Pancreas (tissue), 10 donors: Measurements from ENCODE around the gene HEMK1. TPM values are rescaled to one million over a fixed set of nuclear protein-coding genes. Genes with fewer than 3 reads are reported as not detected.

Source experiments
- ATAC-seq, 4 donors: fragments of 200-7000 bp; cut with Tn5 transposase; one replicate each; pipeline versions ENCODE4 v1.8.0 to v1.9.1; 2020; ENCODE audit warnings: mild to moderate bottlenecking in 4 of 4, moderate library complexity in 4 of 4
- DNase-seq, 6 donors: peaks; one replicate each; pipeline ENCODE4 v3.0.0-alpha.2; 2020
- FAIRE-seq: peaks from 2 replicates; lab custom pipeline; 2012; peaks lifted over from hg19 to GRCh38; lab: Jason Lieb, UNC
- H3K27ac ChIP-seq, 4 donors: fragments of 200-600 bp; sonication (generic); 1 replicate in 3 of 4; 2 replicates in 1 of 4; pipeline versions ENCODE4 v1.5.0 to v1.8.0; 2020
- H3K27me3 ChIP-seq, 4 donors: fragments of 200-600 bp; one replicate each; pipeline ENCODE4 v1.8.0; 2021
- H3K36me3 ChIP-seq, 3 donors: fragments of 200-600 bp; sonication (generic) in 1 of 3; one replicate each; pipeline versions ENCODE4 v1.5.0 to v1.8.0; 2020 to 2021
- H3K4me1 ChIP-seq, 3 donors: fragments of 200-600 bp; one replicate each; pipeline ENCODE4 v1.8.0; 2021
- H3K4me3 ChIP-seq, 4 donors: fragments of 200-600 bp; sonication (generic) in 2 of 4; one replicate each; pipeline versions ENCODE4 v1.5.0 to v1.8.0; 2020 to 2021
- H3K9me3 ChIP-seq, 4 donors: fragments of 200-600 bp; one replicate each; pipeline ENCODE4 v1.8.0; 2021
- WGBS, 2 donors: extraction: QIAGEN DNeasy Blood & Tissue Kit; methylation state at CpG; one replicate each; pipeline ENCODE4 v1.1.7; 2013; 5-methylcytosine and 5-hydroxymethylcytosine counted together
- intact Hi-C, 3 donors: fragments of 100-400 bp; cut with DNase I; formaldehyde crosslinking; loops; one replicate each; pipeline versions ENCODE4 v1.11.1 to v1.14.2; 2022
- polyA plus RNA-seq, 2 donors: library from polyadenylated mRNA; stranded (reverse); fragments of 200-250 nt; gene quantifications; one replicate each; pipeline ENCODE4 v1.2.3, GENCODE V29; 2013
- total RNA-seq, 6 donors: library from RNA; stranded (reverse); fragmentation: NEBNext Ultra II Directional in 4 of 6; extraction: Animal tissue kit (Norgen Biotek cat#: 25700) in 4 of 6; gene quantifications; one replicate each; pipeline versions ENCODE4 v1.2.1 to v1.2.4, GENCODE V29; 2021 to 2023
- TF ChIP-seq, protein P1 (sequence below), 4 donors: fragments of 200-600 bp; sonication (generic) in 3 of 4; IDR thresholded peaks; one replicate each; pipeline versions ENCODE4 v1.5.0 to v1.8.0; 2021; ENCODE audit warnings: antibody characterized with exemption in 4 of 4
- donor health status: healthy with polysubstance abuse.
- donor health status: DM: no; HTN: no; CAD: no; lungs with moderate emphysema.
- donor health status: DM: no; HTN: no; CAD: no.
- donor health status: control.
- donor health status: control.
- donor health status: Bipolar disorder and iron deficiency.
- donor health status: DM: yes; HTN: yes; CAD: no.
- donor health status: DM: no; HTN: no; CAD: no.
- donor health status: DM: no; HTN: no; CAD: no.
- donor health status: DM: yes; HTN: yes; CAD: no.

Gene HEMK1
- total and polyA plus RNA-seq, 8 donors = 9.6 to 21.8 (median 12.5) TPM

DNA sequence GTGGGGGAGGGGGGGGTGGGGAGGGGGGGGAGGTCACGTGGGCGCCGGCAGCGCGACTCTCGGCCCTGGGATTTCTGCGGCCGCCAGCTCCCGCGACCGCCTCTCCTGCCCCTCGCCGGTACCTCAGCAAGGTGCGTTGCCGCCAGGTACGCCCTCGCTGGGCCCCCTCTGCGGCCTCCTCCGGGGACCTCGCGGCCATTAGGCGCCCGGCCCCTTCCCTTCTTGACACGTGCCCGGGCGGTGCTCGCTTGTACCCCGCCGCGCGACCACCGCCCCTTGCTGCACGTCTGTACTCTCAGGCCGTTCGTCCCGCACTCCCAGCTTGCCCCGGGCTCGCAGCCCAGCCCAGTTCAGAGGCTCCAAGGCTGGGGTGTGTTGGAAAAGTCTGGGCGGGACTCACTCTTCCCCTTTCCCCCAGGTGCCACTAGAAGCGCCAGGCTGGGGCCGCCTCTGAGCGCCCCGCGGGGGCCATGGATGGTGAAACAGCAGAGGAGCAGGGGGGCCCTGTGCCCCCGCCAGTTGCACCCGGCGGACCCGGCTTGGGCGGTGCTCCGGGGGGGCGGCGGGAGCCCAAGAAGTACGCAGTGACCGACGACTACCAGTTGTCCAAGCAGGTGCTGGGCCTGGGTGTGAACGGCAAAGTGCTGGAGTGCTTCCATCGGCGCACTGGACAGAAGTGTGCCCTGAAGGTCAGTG lies 47.9 kb downstream of the HEMK1 start, which contains the start of gene MAPKAPK3:
TSS of gene MAPKAPK3 (plus strand) at position 56 of the 696 bp plus-strand sequence. CDS start at position 471, 415 bp downstream.
- Histone ChIP-seq H3K27me3 (no peaks in the 10 kb centered on the region), H3K4me3 (peak within 1 kb of the TSS; percentile 69 to 90 (median 86)), H3K36me3 (no peaks in the 10 kb centered on the region), H3K27ac (peak within 1 kb of the TSS; percentile 89 to 92 (median 92)), H3K4me1 (peaks cover 7 to 21% (median 9%) of the 10 kb centered on the region in 3 donors), H3K9me3 (no peaks in the 10 kb centered on the region)
- peak; percentile 19 to 36 (median 22) for ATAC-seq
- intact Hi-C loops = no loop called here
- peak in 3 of 6 donors; percentile 51 to 85 (median 76) for DNase-seq
- TF ChIP-seq, protein P1, sequence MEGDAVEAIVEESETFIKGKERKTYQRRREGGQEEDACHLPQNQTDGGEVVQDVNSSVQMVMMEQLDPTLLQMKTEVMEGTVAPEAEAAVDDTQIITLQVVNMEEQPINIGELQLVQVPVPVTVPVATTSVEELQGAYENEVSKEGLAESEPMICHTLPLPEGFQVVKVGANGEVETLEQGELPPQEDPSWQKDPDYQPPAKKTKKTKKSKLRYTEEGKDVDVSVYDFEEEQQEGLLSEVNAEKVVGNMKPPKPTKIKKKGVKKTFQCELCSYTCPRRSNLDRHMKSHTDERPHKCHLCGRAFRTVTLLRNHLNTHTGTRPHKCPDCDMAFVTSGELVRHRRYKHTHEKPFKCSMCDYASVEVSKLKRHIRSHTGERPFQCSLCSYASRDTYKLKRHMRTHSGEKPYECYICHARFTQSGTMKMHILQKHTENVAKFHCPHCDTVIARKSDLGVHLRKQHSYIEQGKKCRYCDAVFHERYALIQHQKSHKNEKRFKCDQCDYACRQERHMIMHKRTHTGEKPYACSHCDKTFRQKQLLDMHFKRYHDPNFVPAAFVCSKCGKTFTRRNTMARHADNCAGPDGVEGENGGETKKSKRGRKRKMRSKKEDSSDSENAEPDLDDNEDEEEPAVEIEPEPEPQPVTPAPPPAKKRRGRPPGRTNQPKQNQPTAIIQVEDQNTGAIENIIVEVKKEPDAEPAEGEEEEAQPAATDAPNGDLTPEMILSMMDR (IDR thresholded peaks at IDR 0.05) = no peak
- 0 to 1% methylated on average over 37 to 58 of the region's 58 CpGs for WGBS, 2 donors
- FAIRE-seq = no peak

- WGBS, 2 donors = 33 to 38% methylated on average over 6 of the region's 6 CpGs
- H3K27me3 ChIP-seq = no peaks in the 10 kb centered on the region
- H3K27ac ChIP-seq = peak overlapping the region in 3 of 4 donors; percentile 89 to 92 (median 91)
- ATAC-seq (no peak), FAIRE-seq (no peak), DNase-seq (peak in 3 of 6 donors; percentile 30 to 74 (median 44))
- no peaks in the 10 kb centered on the region for H3K9me3 ChIP-seq
- peak overlapping the region; percentile 69 to 90 (median 86) for H3K4me3 ChIP-seq
- no peaks in the 10 kb centered on the region for H3K36me3 ChIP-seq
- peaks cover 3 to 17% (median 7%) of the 10 kb centered on the region in 3 donors for H3K4me1 ChIP-seq
- intact Hi-C loops = no loop called here
- TF ChIP-seq, protein P1 (IDR thresholded peaks at IDR 0.05) = no peak
These were observed 48.7 kb downstream of the HEMK1 start for GRCh38 chr3:50617911-50618481.

DNA sequence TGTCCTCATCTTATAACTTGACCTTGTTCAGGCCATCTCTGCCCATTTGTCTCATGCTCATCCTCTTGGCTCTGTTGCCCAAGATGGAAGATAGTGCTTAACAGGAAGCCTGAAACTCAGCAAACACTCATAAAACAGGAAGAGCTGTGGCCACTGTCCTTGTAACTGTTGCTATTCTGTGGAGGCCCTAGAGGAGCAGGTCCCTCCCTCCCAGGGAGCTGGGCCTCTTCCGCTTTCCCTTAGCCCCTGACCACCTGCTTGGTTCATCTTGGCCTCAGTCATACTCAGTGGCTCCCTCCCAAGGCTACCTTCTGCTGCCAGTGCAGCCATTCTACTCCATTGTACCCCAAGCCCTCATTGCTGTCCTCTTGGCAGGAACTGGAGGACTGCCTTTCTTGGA lies 51.1 kb downstream of the HEMK1 start:
- ATAC-seq (no peak), FAIRE-seq (no peak), DNase-seq (no peak)
- intact Hi-C loops = loop anchor here in 2 of 3 donors (5.0 to 10.0 kb wide), 2 partner anchors 754 to 757 kb away; no protein-coding TSS in a partner anchor
- WGBS, 2 donors = 89 to 93% methylated on average over 1 of the region's 1 CpG
- Histone ChIP-seq H3K27me3 (no peaks in the 10 kb centered on the region), H3K4me3 (no peak overlapping the region), H3K36me3 (no peaks in the 10 kb centered on the region), H3K27ac (no peak overlapping the region), H3K4me1 (peaks cover 3 to 14% (median 10%) of the 10 kb centered on the region in 3 donors), H3K9me3 (no peaks in the 10 kb centered on the region)
- TF ChIP-seq, protein P1 (IDR thresholded peaks at IDR 0.05) = no peak

GRCh38 chr3:50620820-50621219 lies 51.5 kb downstream of the HEMK1 start:
- Histone ChIP-seq H3K4me1 (peaks cover 3 to 14% (median 10%) of the 10 kb centered on the region in 3 donors), H3K27ac (no peak overlapping the region), H3K36me3 (no peaks in the 10 kb centered on the region), H3K9me3 (no peaks in the 10 kb centered on the region), H3K4me3 (no peak overlapping the region), H3K27me3 (no peaks in the 10 kb centered on the region)
- ATAC-seq = no peak
- WGBS, 2 donors = 69 to 76% methylated on average over 4 of the region's 4 CpGs
- DNase-seq = no peak
- TF ChIP-seq, protein P1 (IDR thresholded peaks at IDR 0.05) = no peak
- FAIRE-seq = no peak
- intact Hi-C loops = loop anchor here in 2 of 3 donors (5.0 to 10.0 kb wide), 2 partner anchors 754 to 756 kb away; no protein-coding TSS in a partner anchor
